RWPE1 (cell line): ENCODE data around the gene SOCS7.

ENCODE experiments used
- CTCF ChIA-PET: fragments of 350-600 bp; sonication (Branson Sonifier 250); formaldehyde crosslinking; extraction: SDS; loops from one replicate; lab custom pipeline; 2021; lab: Yijun Ruan, JAX
- POLR2A ChIA-PET: fragments of 400-600 bp; formaldehyde crosslinking; extraction: SDS; loops from one replicate; lab custom pipeline; 2020; ENCODE audit warnings: antibody characterized with exemption; ENCODE audit not compliant: low non-redundant PET; lab: Yijun Ruan, JAX
- DNase-seq: peaks from one replicate; pipeline ENCODE4 v3.0.0; 2012; ENCODE audit warnings: low spot score
- H3K27ac ChIP-seq: fragments of 450-650 bp; 2 replicates; pipeline ENCODE4 v1.5.1; 2017
- TF ChIP-seq, protein P1 (sequence below): fragments of 450-650 bp; conservative IDR thresholded peaks from 2 replicates; pipeline ENCODE4 v1.5.1; 2017; ENCODE audit warnings: low read depth, mild to moderate bottlenecking

The SOCS7 gene

GRCh38 chr17:38421171-38421841 lies 69.7 kb downstream of the SOCS7 start:
- ChIA-PET CTCF (interaction anchor here (1.1 to 1.5 kb wide), 3 partner anchors 30 to 246 kb away, joined by 3 to 5 read pairs (median 3); no protein-coding TSS in a partner anchor), POLR2A (no interaction called here)
- DNase-seq = no peak
- H3K27ac ChIP-seq = no peak overlapping the region
- TF ChIP-seq, protein P1, sequence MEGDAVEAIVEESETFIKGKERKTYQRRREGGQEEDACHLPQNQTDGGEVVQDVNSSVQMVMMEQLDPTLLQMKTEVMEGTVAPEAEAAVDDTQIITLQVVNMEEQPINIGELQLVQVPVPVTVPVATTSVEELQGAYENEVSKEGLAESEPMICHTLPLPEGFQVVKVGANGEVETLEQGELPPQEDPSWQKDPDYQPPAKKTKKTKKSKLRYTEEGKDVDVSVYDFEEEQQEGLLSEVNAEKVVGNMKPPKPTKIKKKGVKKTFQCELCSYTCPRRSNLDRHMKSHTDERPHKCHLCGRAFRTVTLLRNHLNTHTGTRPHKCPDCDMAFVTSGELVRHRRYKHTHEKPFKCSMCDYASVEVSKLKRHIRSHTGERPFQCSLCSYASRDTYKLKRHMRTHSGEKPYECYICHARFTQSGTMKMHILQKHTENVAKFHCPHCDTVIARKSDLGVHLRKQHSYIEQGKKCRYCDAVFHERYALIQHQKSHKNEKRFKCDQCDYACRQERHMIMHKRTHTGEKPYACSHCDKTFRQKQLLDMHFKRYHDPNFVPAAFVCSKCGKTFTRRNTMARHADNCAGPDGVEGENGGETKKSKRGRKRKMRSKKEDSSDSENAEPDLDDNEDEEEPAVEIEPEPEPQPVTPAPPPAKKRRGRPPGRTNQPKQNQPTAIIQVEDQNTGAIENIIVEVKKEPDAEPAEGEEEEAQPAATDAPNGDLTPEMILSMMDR = no peak

DNA sequence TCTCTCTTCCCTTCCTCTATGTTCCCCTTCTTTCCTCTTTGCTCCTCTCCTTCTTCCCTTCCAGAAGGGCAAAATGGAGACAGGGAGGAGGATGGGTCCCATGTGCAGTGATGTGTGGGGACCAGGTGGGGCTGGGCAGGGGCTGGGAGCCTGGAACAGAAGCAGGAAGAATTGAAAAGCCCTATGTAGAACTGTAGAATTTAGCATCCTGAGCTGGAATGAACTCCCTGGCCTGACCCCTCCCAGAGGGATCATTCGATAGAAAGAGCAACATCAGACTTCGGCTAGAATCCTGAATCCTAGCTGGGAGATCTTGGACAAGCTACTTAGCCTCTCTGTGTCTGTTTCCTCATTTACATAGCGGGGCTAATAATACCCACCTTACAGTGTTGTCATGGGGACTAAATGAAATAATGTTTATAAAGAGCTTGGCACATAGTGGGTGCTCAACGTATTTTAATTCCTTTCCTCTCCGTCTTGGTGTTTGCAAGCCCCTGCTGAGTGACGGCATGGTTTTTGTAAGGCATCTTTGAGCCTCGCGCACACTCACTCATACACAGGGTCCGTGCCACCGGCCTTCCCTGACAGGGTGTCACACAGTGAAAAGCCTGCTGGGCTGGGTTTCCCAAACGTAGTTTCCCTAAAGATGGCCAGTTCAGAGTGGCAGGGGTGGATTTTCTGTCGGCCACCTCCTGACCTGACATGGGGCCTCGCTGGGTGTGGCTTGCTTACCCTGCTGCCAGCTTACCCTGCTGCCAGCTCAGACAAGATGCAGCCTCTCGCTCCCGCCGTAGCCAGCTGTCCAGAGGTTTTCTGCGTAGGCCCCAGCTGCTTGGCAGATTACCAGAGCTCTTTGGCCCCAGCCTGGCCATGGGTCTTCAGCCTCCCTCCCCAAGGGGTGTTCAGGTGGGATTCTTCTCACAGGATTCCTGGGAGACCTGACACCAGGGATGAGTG lies 70.5 kb downstream of the SOCS7 start:
- TF ChIP-seq, protein P1 = no peak
- CTCF ChIA-PET = interaction anchor here (0.8 to 1.5 kb wide), 4 partner anchors 30 to 245 kb away, joined by 3 to 5 read pairs (median 3); no protein-coding TSS in a partner anchor
- H3K27ac ChIP-seq = peak overlapping the region; percentile 38
- DNase-seq = no peak
- POLR2A ChIA-PET = no interaction called here

DNA sequence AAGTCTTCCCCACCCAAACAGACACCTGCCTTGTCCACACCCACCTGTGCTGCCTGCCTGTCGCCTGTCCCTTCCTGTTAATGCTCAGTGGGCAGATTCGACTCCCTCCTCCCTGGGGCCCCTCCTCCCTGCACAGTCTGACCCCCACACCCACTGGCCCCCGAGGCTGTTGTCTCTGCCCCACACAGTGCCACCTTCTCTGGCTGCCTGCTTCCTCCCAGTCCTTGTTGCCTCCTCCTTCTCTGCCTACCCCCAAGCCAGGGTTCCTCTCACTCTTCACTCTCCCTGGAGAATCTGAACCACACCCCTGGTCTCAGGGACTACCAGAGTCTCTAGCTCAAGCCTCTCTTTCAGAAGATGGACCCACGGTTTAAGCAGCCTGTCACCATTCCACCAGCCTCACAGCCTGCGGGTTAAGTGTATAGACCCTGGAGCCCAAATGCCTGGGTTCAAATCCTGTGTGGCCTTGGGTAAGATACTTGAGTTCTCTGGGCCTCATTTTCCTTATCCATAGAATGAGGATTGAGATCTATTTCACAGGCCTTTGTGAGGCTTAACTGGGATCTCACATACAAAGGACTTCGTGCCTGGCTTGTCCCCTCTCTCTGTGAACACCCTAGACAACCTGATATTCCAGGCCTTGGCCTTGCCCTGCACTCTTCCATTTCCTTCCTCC lies 72.8 kb downstream of the SOCS7 start:
- DNase-seq = no peak
- CTCF ChIA-PET = interaction anchor here (0.6 to 1.3 kb wide), 15 partner anchors 8 to 762 kb away, joined by 3 to 6 read pairs (median 3); no protein-coding TSS in a partner anchor
- TF ChIP-seq, protein P1 = no peak
- POLR2A ChIA-PET = no interaction called here
- no peak overlapping the region for H3K27ac ChIP-seq

- TF ChIP-seq, protein P1 = no peak
- CTCF ChIA-PET = interaction anchor here (1.3 kb wide), 1 partner anchor 9 kb away, joined by 5 read pairs; no protein-coding TSS in a partner anchor
- POLR2A ChIA-PET = no interaction called here
- no peak for DNase-seq
- no peak overlapping the region for H3K27ac ChIP-seq
Measured at GRCh38 chr17:38425031-38425430, 73.4 kb downstream of the SOCS7 start.

- CTCF ChIA-PET = interaction anchor here (0.7 to 0.9 kb wide), 2 partner anchors 10 to 30 kb away, joined by 4 to 5 read pairs; no protein-coding TSS in a partner anchor
Measured at GRCh38 chr17:38425744-38426143, 74.1 kb downstream of the SOCS7 start.

More at GRCh38 chr17:38425744-38426143, 74.1 kb downstream of the SOCS7 start:
- no peak overlapping the region for H3K27ac ChIP-seq
- POLR2A ChIA-PET = no interaction called here
- no peak for DNase-seq
- TF ChIP-seq, protein P1 = no peak
